Measurements from ENCODE around the gene NISCH. TPM values are rescaled to one million over a fixed set of nuclear protein-coding genes. Genes with fewer than 3 reads are reported as not detected.

NISCH gene
- total RNA-seq, 3 donors from 2014 or later (not counting 1 experiment from before 2014, with no cell fraction given): 162 to 191 (median 175) TPM

- TF ChIP-seq CTCF (IDR thresholded peaks at IDR 0.05): no peak
- ATAC-seq (no peak), DNase-seq (no peak)
- H3K4me1 ChIP-seq (ENCODE audit: control insufficient read depth, insufficient read depth, low read length): peaks cover 8% of the 10 kb centered on the region
- H3K27ac ChIP-seq (ENCODE audit: low read length): no peak overlapping the region
- intact Hi-C loops (cut with micrococcal nuclease): no loop called here
- Mint-ChIP-seq H3K4me3 (no peak overlapping the region), H3K4me1 (peaks cover 4 to 10% of the 10 kb centered on the region in 2 donors), H3K36me3 (no peaks in the 10 kb centered on the region), H3K9me3 (no peaks in the 10 kb centered on the region), H3K27ac (no peak overlapping the region), H3K27me3 (ENCODE audit: low read depth in 2 of 2) (no peaks in the 10 kb centered on the region)
- H3K9me3 ChIP-seq (ENCODE audit: control insufficient read depth, insufficient read depth, low read length): no peaks in the 10 kb centered on the region
- no peak overlapping the region for H3K4me3 ChIP-seq (ENCODE audit: low read length)
- no peaks in the 10 kb centered on the region for H3K27me3 ChIP-seq (ENCODE audit: control insufficient read depth, insufficient read depth, low read length)
- peaks cover 69% of the 10 kb centered on the region for H3K36me3 ChIP-seq (ENCODE audit: control insufficient read depth, insufficient read depth, low read length)
- 88% methylated on average over 4 of the region's 5 CpGs for WGBS (ENCODE audit: insufficient coverage)
Measured at GRCh38 chr3:52473026-52473425, 17.6 kb downstream of the NISCH start.

- intact Hi-C loops (cut with micrococcal nuclease): no loop called here
- H3K36me3 ChIP-seq (ENCODE audit: control insufficient read depth, insufficient read depth, low read length): peaks cover 86% of the 10 kb centered on the region
- ATAC-seq (no peak), DNase-seq (no peak)
- H3K27me3 Mint-ChIP-seq (ENCODE audit: low read depth in 2 of 2): no peaks in the 10 kb centered on the region
- no peak for TF ChIP-seq CTCF (IDR thresholded peaks at IDR 0.05)
- H3K4me1 ChIP-seq (ENCODE audit: control insufficient read depth, insufficient read depth, low read length): peaks cover 8% of the 10 kb centered on the region
- no peaks in the 10 kb centered on the region for H3K9me3 ChIP-seq (ENCODE audit: control insufficient read depth, insufficient read depth, low read length)
- H3K27me3 ChIP-seq (ENCODE audit: control insufficient read depth, insufficient read depth, low read length): no peaks in the 10 kb centered on the region
- WGBS (ENCODE audit: insufficient coverage): 97% methylated on average over 16 of the region's 16 CpGs
- H3K4me3 Mint-ChIP-seq: no peak overlapping the region
- no peak overlapping the region for H3K4me3 ChIP-seq (ENCODE audit: low read length)
- H3K27ac ChIP-seq (ENCODE audit: low read length): no peak overlapping the region
- no peaks in the 10 kb centered on the region for H3K36me3 Mint-ChIP-seq
- H3K4me1 Mint-ChIP-seq: peaks cover 1% of the 10 kb centered on the region in 2 donors
- no peak overlapping the region for H3K27ac Mint-ChIP-seq
- no peaks in the 10 kb centered on the region for H3K9me3 Mint-ChIP-seq
Measured at GRCh38 chr3:52477076-52477795, 21.8 kb downstream of the NISCH start.

DNA sequence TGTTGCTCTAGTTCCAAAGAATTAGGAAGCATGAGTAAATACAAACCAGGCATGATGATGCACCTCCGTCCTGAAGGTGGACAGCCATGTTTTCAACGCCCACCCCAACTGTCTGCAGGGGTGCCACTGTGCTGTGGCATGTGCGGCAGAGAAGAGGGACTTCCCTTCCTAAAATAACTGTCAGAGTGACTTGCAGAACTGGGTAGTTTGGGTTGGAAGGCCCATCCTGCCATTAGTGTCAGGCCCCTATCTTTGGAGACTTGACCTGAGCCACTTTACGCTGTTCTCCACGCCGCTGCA lies 22.3 kb downstream of the NISCH start:
- H3K36me3 Mint-ChIP-seq: no peaks in the 10 kb centered on the region

More for the DNA sequence above, 22.3 kb downstream of the NISCH start:
- Histone ChIP-seq H3K4me1 (ENCODE audit: control insufficient read depth, insufficient read depth, low read length) (peaks cover 5% of the 10 kb centered on the region), H3K9me3 (ENCODE audit: control insufficient read depth, insufficient read depth, low read length) (no peaks in the 10 kb centered on the region), H3K27me3 (ENCODE audit: control insufficient read depth, insufficient read depth, low read length) (no peaks in the 10 kb centered on the region), H3K36me3 (ENCODE audit: control insufficient read depth, insufficient read depth, low read length) (peaks cover 86% of the 10 kb centered on the region), H3K27ac (ENCODE audit: low read length) (no peak overlapping the region), H3K4me3 (ENCODE audit: low read length) (no peak overlapping the region)
- WGBS (ENCODE audit: insufficient coverage): 98% methylated on average over 6 of the region's 6 CpGs
- Mint-ChIP-seq H3K4me1 (peaks cover 0 to 4% of the 10 kb centered on the region in 2 donors), H3K4me3 (no peak overlapping the region), H3K27me3 (ENCODE audit: low read depth in 2 of 2) (no peaks in the 10 kb centered on the region), H3K27ac (no peak overlapping the region), H3K9me3 (no peaks in the 10 kb centered on the region)
- DNase-seq: no peak
- ATAC-seq: no peak
- intact Hi-C loops (cut with micrococcal nuclease): no loop called here
- TF ChIP-seq CTCF (IDR thresholded peaks at IDR 0.05): no peak

Data from natural killer cell (primary cell).